Fibroblast of pulmonary artery (primary cell): ENCODE results near the gene SYDE2.

Experiments
- DNase-seq: peaks from one replicate; pipeline ENCODE4 v3.0.0-alpha.2; 2010; ENCODE audit warnings: low read depth
- H3K4me3 ChIP-seq: replicated peaks from 2 replicates; pipeline ENCODE4 v1.5.1; 2011; ENCODE audit warnings: low read depth, mild to moderate bottlenecking, control low read depth, low read length, moderate library complexity
- TF ChIP-seq, protein P1 (sequence below): IDR thresholded peaks from 2 replicates; pipeline ENCODE4 v1.5.1; 2011; ENCODE audit warnings: mild to moderate bottlenecking, control low read depth, low read length, inconsistent platforms; ENCODE audit errors: missing control alignments

The SYDE2 gene

DNA sequence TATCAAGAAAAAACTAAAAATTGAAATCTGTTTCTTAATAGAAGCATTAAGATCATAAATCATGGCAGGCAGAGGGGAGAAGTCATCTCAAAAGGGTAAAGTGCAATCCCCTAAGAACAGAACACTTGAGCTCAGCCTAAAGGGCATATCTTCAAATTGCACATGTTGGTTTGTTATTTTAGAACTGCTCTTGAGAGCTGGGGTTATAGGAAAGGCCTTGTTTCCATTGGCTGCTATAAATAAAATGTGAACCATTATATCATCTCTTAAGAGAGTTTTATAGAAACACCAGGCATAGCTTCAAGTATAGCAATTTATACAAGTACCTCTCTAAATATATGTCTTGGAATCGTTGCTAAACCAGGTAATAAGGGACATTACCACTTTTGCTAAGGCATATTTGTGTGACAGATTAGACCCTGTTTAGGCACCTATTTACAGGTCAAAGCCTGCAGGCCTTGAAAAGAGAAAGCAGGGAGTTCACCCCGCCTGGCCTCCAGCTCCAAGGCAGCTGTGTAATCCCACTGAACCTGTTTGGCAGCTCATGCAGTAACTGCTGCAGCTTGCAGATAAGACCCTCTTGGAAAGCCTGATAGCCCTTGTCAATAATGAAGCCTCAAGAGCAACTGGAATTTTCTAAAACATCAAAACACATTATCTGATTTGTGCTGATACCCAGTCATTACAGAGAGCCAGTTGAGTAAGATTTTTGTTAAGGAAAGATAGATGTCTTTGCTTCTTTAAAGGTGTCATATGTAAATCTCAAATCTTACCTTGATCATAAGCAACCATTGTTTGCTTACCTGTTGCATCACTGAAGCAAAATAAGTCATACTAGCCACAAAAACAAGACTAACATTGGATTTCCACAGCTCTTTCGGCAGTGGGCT is 24.2 kb upstream of the SYDE2 start:
- no peak overlapping the region for H3K4me3 ChIP-seq
- no peak for DNase-seq
- TF ChIP-seq, protein P1, sequence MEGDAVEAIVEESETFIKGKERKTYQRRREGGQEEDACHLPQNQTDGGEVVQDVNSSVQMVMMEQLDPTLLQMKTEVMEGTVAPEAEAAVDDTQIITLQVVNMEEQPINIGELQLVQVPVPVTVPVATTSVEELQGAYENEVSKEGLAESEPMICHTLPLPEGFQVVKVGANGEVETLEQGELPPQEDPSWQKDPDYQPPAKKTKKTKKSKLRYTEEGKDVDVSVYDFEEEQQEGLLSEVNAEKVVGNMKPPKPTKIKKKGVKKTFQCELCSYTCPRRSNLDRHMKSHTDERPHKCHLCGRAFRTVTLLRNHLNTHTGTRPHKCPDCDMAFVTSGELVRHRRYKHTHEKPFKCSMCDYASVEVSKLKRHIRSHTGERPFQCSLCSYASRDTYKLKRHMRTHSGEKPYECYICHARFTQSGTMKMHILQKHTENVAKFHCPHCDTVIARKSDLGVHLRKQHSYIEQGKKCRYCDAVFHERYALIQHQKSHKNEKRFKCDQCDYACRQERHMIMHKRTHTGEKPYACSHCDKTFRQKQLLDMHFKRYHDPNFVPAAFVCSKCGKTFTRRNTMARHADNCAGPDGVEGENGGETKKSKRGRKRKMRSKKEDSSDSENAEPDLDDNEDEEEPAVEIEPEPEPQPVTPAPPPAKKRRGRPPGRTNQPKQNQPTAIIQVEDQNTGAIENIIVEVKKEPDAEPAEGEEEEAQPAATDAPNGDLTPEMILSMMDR, result no peak

GRCh38 chr1:85224295-85224694 is 23.5 kb upstream of the SYDE2 start:
- TF ChIP-seq, protein P1, result no peak
- DNase-seq, result no peak
- H3K4me3 ChIP-seq, result no peak overlapping the region

GRCh38 chr1:85223334-85223733 is 22.5 kb upstream of the SYDE2 start:
- no peak for DNase-seq
- no peak overlapping the region for H3K4me3 ChIP-seq
- TF ChIP-seq, protein P1, result no peak

GRCh38 chr1:85220756-85221201 is 20.0 kb upstream of the SYDE2 start:
- TF ChIP-seq, protein P1, result no peak
- no peak overlapping the region for H3K4me3 ChIP-seq
- peak; percentile 60 for DNase-seq

DNA sequence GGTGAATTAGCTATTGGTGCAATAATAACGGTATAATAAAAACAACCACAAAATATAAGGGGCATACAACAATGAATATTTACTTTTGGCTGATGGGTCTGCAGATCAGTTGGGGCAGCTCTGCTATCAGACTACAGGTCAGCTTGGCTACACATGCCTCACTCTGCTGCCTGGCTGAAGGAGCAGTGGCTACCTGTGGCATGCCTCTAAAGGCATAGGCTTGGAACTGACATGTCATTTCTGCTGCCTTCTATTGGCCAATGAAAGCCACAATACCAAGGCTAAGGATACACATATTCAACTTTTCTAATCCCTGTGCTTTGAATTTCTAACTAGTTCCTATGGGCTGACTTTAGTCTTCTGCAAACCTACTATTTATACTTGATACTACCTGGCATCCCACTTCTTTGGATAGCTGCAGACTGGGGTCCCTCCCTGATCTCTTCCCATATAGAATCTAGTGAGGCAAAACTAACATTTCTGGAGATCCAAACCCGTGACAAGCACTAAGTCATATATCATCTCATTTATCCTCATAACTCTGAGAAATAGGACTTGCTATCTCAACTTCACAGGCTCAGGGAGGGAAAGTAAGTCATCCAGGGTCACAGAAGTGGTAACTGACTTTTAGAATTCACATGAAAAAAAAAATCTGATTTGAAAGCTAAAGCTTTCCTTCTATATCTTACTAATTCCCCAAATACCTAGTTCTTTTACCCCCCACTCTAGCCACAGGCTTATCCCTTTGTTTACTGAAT is 19.2 kb upstream of the SYDE2 start:
- TF ChIP-seq, protein P1, result no peak
- DNase-seq, result no peak
- no peak overlapping the region for H3K4me3 ChIP-seq

GRCh38 chr1:85216697-85217096 is 15.9 kb upstream of the SYDE2 start:
- TF ChIP-seq, protein P1, result no peak
- H3K4me3 ChIP-seq, result no peak overlapping the region
- DNase-seq, result no peak
